Anterior cingulate cortex (tissue), 58 donors: ENCODE measurements around the gene KCNMA1.

ENCODE experiments used
- DNase-seq, 58 donors: peaks; one replicate each; lab custom pipeline; 2025; lab: John Stamatoyannopoulos, UW

The KCNMA1 gene

DNA sequence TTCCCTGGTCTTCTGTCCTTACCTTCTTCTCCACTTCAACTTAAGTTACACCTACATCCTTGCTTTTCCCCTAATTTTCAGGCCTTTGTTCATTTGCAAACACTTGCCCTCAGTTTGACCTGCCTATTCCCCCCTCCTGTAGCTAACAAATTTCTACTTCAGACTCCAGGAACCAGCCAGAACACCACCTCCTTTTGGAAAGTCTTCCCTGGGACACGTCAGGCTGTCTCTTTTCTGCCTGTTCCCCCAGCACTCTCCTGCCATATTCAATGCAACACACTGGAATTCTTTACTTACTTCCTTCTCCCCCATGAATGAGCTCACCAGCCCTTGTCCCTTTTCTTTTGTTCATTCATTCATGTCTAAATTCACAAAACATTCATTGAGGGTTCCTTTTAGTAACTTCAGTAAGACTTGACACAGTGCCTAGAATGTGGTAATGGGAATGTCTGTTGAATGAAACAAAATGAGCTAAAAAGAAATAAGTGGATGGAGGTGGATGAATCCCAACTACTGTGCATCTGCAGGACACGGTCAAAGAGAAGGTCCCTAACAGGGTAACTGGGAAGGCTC lies 478.0 kb downstream of the KCNMA1 start:
- peak in 5 of 58 donors; percentile 15 to 59 (median 27) for DNase-seq

DNA sequence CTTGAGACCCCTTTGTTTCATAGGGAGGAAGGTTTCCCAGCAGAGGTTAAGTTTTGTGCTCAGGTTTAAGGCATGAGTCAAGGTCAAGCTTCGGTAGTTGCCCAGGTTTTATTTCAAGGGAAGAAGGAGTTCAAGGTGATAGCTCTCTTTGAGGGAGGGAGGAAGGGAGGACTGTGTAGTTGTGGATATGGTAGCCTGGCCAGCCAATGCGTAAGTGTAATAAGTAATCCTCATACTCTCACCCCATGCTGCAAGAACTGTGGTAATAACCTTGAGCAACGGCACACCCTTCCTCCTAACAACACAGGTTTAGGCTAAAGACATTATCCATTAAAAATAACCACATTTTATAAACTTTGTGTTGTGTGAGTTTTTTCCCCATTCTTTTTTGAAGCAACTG lies 478.9 kb downstream of the KCNMA1 start:
- DNase-seq = no peak

DNA sequence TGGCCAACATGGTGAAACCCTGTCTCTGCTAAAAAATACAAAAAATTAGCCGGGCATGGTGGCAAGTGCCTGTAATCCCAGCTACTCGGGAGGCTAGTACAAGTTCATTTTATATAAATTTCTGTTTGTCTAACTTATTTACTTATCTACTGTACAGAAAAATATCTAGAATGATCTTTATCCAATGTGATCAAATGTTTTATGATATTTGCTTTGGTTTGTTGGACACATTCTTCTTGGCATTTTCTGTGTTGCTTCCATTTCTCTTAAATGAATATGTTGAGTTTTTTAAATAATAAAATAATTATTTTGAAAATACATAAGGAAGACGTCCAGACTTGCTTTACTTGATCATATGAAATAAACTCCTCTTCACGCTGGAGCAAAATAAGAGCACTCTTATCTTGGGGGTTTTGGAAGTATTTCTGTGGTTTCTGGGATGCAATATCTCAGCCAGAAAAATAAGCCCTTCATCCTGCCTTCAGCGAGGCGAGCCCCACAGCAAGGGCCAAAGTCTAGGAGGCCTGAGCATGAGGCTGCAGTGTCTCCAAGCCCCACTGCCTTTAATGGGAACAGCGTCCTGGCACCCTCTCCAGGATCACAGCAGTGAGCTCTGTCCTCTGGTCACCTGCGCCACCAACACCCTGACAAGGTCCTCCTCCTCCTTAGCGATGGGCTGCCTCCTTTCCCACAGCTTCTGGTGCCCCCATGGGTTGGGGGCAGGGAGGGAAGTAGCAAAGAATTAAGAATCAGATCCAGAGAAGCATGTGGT lies 480.2 kb downstream of the KCNMA1 start:
- DNase-seq = no peak

DNA sequence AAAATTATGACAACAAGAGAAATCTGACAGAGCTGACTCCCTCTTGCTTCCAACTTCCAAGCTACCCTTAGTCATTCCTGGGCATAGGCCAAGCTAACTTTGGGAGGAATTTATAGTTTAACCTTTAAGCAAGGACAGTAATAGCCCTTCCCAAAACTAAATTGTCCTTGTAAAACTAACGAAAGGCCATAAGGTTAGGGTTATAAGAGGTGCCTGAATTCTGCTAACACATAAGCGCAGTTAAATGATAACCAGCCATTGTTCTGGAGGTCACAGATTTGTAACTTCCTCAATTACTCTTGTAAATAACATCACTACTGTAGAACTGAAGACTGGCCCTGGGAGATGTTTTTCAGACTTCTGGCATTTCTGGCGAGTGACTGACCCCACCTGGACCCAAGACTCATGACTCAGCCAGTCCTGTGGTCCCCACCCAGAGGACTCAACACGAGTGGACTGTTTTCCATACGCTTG lies 481.2 kb downstream of the KCNMA1 start:
- DNase-seq = no peak

DNA sequence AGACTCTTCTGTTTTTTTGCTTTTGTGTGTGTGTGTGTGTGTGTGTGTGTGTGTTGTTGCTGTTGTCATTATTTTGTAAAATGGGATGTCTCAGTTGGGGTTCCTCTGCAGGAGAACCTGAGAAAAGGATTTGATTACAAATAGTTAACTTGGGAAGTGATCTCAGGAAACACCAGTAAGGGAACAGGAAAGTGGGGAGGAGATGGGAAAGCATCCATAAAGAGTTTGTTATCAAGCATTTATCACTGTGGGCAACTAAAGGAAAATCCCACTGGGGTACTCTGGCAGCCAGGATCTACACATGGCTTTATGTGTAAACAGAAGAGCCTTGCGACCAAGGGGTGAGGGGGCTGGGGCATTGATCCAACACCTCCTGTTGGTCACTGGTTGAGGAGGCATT lies 485.4 kb downstream of the KCNMA1 start:
- no peak for DNase-seq

DNA sequence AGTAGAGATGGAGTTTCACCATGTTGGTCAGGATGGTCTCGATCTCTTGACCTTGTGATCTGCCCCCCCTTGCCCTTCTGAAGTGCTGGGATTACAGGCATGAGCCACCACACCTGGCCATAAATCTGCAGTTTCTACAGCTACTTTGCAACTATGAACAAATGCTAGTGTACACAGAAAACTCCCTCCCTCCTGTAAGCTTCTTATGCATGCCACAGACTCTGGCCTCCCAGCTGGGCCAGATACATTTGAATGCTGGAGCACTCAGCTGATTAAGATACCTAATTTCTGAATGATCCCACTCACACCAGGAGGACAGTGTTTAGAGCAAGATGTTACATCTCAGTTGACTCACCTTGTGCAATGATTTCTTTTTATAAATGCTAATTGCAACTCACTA lies 486.2 kb downstream of the KCNMA1 start:
- no peak for DNase-seq

DNA sequence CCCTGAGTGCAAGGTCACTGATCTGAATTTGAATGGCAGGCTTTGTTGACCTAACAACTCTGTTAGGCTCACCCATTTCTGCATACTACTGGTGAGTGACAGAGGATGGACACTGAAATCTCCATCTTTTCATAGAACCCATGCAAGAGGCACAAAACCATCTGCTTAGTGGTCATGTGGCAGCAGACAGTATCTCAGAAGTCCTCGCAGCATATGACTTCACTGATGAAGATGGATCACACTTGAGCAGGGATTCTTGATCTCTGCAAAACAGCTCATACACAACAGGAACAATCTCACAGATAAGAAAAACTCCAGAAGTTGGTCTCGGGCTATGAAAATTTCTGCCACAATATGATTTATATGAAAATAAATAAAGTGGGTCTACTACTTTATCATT lies 487.9 kb downstream of the KCNMA1 start:
- no peak for DNase-seq

DNA sequence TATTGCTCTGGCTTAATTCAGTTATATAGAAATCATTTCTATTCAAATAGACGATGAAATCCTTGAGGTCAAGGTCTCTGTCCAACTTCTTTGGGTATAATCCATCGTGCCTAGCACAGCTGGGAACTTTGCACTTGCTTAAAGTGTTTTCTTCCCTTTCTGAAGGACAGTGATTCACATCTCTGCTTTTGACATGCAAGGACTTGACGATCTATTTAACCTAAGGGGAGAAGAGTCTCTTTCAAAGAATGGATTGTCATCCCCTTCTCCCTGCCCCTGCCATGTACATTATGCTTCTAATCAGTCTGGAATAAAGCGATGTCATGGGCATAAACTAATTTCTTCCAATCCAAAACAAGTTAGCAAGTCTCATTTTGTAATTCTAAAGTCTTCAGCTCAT lies 488.6 kb downstream of the KCNMA1 start:
- no peak for DNase-seq

DNA sequence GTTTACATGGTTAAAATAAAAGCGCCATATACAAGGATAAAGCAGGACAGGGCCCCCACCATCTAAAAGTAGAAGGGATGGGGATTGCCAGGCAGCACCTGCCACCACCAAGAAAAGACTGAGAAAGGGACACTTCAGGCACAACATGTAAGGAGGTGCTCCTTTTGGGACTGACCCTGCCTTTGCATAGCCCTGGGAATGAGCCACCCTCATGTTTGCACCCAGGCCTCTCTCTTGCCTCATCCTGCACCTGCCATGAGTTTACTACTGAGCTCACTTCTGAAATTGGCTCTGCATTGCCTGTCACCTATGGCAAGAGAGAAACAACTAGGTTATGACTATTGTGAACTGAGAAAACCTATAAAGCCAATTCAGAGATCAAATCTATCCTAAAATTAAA lies 489.7 kb downstream of the KCNMA1 start:
- no peak for DNase-seq

DNA sequence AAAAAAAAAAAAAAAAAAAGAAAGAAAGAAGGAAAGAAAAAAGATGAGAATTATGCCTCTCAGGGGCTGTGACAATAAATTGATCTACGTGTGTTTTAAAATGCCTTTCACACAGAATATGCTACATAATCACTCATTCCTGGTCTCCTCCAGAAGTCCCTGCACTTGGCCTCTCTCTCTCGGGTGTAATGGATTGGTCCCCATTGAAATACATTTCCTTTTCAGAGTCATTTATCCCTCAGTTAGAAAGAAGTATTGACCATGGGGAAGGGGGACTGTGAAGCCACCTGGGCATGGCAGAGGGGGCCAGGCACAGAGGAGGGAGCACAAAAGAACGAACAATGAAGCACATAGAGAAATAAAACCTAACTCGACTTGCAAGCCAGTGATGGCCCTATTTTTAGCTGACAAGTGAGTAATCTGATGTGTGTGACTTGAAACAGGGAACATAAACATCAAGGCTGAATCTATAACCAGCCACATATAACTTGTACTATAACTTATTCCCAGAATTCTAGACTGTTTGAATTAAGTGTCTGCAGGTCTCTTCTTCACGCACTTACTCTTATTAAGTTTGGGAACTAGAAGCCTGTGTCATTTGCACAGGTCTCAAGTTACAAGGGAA lies 490.8 kb downstream of the KCNMA1 start:
- peak in 1 of 58 donors; percentile 32 for DNase-seq

DNA sequence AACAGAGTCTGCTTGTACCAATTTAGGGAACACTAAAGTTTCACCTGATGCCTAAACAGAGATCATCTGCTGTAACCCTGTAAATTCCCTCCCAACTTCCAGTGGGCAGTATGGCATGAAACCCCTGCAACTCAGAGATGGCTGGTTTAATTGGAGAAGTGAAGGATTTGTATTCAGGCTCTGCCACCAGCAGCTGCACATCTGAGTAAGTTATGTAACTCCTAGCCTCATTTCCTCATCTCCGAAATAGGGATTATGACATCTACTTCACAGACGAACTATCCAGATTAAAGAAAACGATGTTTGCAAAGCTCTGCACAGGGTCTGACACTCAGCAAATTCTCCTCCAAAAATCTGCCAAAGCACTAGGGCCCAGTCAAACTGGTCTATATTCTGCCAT lies 493.0 kb downstream of the KCNMA1 start:
- DNase-seq = no peak

DNA sequence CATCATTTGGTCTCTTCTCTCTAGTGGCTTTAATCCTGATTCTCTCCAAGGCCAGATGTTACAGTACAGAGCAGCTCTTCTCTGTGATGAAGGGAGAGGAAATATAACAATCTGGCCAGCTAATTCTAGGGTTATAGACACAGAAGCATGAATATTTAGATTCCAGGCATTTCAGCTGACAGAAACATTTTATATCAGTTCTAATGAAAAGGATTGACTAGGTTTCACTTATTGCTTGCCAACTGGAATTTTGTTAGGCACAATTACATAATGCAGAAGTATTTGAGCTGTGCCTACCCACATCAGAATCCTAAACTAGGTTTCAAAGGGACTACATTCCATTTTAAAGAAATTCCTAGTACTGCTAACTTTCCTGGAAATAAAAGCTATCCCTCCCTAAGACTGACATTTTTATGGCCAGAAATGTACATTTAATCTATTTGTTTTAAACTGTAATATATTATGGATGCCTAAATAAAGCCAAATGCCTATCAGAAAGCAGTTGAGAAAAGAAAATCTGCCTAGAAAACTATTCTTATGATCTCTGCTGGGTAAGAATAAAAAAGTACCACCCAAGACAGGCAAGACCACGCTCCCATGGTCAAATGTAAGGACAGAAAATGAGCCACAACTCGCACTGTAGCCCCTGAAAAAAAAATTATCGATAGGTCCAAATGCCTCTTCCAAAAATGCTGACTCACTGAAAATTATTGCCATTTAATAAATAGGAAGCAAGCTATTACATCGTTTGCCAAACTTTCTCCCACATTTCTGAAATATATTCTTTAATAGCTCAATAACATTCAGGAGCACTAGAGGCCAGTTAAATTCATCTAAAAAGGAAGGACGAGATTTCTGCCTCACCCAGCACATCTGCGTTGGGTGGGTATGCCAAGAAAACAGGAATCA lies 498.1 kb downstream of the KCNMA1 start:
- no peak for DNase-seq

DNA sequence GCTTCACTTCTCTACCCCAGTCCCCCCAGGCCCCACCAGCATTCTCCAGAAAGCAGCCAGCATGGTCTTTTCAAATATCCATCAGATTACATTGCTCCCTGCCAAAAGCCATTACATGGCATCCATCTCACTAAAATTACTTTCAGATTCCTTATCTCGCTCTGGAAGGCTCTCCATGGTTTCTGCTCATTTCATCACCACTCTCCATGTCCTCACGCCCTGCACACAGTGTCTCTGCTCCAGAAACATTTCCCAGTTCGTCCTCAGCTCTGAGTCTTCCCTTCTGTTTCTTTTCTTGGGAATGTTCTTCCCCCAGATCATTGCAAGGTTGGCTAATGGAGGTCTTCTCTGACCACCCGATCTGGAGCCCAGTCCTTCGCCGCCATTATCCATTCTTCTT lies 499.1 kb downstream of the KCNMA1 start:
- no peak for DNase-seq

DNA sequence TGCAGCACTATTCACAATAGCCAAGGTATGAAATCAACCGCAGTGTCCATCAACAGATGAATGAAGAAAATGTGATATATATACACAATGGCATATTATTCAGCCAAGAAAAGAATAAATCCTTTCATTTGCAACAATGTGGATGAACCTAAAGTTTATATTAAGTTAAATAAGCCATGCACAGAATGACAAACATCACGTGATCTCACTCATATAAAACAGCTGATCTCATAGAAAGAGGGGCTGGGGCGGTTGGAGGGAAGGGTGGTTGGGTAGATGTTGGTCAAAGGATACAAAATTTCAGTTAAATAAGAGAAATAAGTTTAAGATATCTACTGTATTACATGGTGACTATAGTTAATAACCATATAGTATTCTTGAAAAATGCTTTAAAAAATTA lies 502.1 kb downstream of the KCNMA1 start:
- no peak for DNase-seq

DNA sequence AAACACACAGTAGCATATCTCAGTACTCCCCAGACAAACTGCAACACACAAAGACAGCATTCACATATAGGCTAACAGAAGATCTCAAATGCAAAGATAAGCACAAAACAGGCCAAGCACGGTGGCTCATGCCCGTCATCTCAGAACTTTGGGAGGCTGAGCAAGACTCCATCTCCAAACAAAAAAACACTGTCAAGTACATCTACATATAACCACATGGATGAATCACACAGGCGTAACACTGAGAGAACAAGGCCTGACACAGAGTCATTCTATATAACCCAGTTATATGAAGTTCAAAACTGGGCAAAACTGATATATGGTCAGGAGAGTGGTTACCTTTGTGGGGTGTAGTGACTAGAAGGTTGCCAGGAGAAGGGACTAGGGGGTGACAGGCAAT lies 506.4 kb downstream of the KCNMA1 start:
- no peak for DNase-seq

DNA sequence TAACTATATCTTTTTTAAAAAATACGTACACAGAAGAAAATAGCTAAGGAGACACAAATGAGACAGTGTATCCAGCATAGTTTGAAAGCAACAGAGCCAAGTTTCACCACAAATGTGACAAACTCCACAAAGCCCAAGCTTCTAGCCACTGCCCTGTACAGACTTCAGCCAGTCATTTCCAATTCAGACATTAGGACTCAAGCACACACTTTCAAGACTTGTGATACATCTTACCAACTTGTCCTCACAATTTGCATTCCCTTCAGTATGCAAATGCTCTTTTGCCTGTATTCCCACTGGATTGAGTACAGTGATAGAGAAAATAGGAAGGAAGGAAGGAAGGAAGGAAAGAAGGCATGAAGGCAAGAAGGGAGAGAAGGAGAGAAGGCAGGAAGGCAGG lies 510.4 kb downstream of the KCNMA1 start:
- DNase-seq = no peak

DNA sequence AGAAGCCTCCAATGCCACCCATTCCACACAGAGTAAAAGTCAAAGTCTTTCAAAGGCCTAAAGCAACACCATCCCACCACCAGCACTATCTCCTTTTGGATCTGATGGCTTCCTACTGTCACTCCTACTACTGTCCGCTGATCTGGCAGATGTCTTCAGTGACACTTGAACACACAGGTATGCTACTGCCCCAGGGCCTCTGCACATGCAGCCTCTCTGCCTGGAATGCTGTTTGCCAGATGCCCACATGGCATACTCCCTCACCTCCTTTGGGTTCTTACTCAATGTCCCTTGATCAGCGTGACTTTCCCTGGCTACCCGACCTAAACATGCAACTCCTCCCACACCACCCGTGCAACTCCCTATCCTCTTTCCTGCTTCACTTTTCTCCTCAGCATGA lies 512.4 kb downstream of the KCNMA1 start:
- no peak for DNase-seq

DNA sequence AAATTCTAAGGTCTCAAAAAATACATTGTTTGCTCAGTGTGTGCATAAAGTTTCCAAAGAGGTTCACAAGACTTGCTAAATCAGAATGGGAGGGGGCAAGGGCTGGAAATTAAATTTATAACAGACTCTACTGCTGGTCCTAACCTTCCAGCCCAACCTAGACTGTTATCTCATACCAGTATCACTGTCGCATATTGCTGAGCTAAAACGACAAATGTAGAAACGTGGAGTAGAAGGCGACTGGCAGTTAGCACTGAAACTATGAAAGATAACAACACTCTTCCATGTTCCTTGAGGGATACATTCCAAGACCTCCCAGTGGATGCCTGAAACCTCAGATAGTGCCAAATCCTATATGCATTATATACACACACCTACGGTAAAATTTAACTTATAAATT lies 514.3 kb downstream of the KCNMA1 start:
- no peak for DNase-seq

DNA sequence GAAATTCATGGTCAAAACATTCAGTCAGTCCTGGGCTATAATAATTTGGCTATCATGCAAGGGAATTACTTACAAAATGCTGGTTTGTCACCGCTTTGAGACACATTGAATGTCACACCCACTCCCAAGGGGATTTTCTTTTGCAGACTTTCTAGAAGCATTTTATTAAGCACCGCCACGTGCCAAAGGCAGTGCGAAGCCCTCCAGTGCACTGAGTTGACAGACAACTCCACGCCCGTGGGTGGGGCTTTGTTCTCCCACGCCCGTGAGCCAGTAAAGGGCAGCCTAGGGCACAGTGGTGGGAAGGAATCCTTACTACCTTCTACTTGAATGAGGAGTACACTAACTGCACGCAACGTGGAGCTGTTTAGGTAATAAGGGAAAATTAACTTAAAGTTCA lies 515.8 kb downstream of the KCNMA1 start:
- no peak for DNase-seq

DNA sequence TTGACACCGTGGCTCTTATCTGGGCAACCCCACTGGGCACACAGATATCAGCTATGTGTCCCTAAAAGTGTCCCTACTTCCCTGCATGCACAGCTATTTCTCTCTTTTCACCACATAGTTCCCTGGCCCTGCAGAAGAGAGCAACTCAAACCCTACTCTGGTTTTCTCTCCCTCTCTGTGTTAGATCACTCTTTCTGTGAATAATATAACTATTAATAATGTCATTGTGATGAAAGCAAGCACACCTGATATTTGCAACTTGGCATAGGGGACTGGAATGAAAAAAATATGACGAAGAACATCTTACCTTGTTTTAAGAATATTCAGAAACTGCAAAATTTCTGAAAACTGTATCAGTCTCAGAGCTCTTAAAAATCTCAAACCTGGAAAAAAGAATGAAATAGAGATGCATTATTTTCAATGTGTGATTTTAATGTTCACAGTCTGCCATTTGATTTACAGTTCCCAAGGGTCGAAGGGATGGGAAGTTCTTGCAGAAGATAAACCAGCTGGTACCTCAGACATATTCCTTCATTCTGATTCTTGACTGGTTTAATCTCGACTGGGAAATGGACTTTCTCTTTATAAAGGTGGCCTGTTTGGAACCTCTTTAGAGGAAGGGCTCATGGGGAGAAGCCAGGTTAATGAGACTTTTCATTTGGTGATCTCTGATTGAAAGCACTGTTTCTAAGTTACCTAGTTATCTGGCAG lies 516.8 kb downstream of the KCNMA1 start:
- DNase-seq = no peak
